ENCODE measurements around the gene ST3GAL4.

ST3GAL4 gene

GRCh38 chr11:126311401-126312291 lies 43.8 kb upstream of the ST3GAL4 start:
- DNase-seq (ENCODE audit: low read depth): no peak
- no peak overlapping the region for H3K4me3 ChIP-seq (ENCODE audit: low read length)
- no peak for TF ChIP-seq CTCF (IDR thresholded peaks at IDR 0.05; ENCODE audit: insufficient read depth, low read depth, low read length, missing control alignments)

- H3K4me3 ChIP-seq (ENCODE audit: low read length): no peak overlapping the region
- no peak for TF ChIP-seq CTCF (IDR thresholded peaks at IDR 0.05; ENCODE audit: insufficient read depth, low read depth, low read length, missing control alignments)
- DNase-seq (ENCODE audit: low read depth): no peak
Measured at GRCh38 chr11:126312961-126313360, 42.5 kb upstream of the ST3GAL4 start.

- no peak overlapping the region for H3K4me3 ChIP-seq (ENCODE audit: low read length)
- no peak for DNase-seq (ENCODE audit: low read depth)
- TF ChIP-seq CTCF (IDR thresholded peaks at IDR 0.05; ENCODE audit: insufficient read depth, low read depth, low read length, missing control alignments): no peak
Measured at GRCh38 chr11:126313826-126314225, 41.7 kb upstream of the ST3GAL4 start.

DNA sequence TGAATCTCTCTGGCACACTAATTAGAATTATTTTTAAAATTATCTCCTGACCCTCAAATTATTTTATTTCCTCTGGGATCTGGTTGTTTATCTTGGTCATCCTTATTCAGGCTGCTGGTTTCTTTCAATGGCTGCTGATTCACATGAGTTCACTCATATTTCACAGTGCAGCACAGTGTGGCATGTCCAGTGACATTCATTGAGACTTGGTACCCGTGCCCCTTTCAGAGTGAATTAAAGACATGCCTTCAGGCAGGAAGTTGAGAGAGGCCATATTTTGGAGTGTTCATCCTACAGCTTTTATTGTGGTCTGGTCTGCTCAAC lies 38.1 kb upstream of the ST3GAL4 start:
- no peak for TF ChIP-seq CTCF (IDR thresholded peaks at IDR 0.05; ENCODE audit: insufficient read depth, low read depth, low read length, missing control alignments)

DNA sequence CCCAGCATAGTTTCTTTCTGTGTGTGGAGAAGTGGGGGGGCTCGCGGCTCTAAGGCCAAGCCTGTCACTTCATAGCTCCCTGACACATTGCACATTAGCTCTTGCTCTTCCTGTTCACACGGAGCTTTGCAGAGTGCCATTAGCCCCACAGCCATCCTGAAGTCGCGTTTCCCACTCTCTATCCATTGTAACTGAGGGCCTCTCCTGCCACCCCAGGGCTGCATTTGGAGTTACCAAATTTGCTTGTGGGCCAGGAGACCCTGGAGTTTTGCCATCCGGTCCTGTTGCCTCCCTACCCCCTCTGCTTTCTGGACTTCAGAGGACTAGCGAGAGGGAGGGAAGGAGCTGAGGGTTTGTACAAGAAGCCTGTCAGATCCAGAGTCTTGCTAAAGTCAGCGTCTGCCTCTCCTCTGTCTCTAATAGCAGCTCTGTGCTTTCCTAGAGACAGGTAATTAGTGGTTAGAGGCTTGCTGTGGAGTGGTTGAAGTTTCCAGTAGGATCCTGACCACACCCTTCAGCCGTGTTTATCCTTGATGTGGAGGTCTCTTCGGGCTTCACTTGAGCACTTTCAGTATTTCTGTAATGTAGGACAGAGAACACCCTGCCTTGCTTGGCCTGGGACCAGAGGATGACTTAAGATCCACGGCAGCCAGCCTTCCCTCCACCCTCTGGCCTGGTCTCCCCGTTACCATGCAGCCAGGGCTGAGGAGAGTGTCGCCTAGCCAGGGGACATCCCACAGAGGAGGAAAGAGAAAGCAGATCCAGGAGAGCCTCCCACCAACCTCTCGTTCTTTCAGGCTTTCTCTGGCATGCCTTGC lies 37.5 kb upstream of the ST3GAL4 start:
- DNase-seq (ENCODE audit: low read depth): peak; percentile 30
- H3K4me3 ChIP-seq (ENCODE audit: low read length): no peak overlapping the region

More for the DNA sequence above, 38.1 kb upstream of the ST3GAL4 start:
- H3K4me3 ChIP-seq (ENCODE audit: low read length): no peak overlapping the region
- DNase-seq (ENCODE audit: low read depth): no peak

More for the DNA sequence above, 37.5 kb upstream of the ST3GAL4 start:
- no peak for TF ChIP-seq CTCF (IDR thresholded peaks at IDR 0.05; ENCODE audit: insufficient read depth, low read depth, low read length, missing control alignments)
